Hepatocyte (in vitro differentiated cells): Measurements from ENCODE around the gene POLR2L.

ENCODE experiments used
- EZH2 ChIP-seq: fragments of 200-600 bp; sonication (generic); IDR thresholded peaks from 2 replicates; pipeline ENCODE4 v1.6.1; 2016; ENCODE audit warnings: antibody characterized with exemption, mild to moderate bottlenecking, borderline replicate concordance
- EZH2phosphoT487 ChIP-seq: fragments of 200-600 bp; sonication (generic); IDR thresholded peaks from one replicate; pipeline ENCODE4 v1.6.1; 2018; ENCODE audit warnings: antibody characterized with exemption, mild to moderate bottlenecking, low read depth, moderate library complexity; ENCODE audit not compliant: unreplicated experiment, severe bottlenecking
- TF ChIP-seq, protein P1 (sequence below): fragments of 200-600 bp; sonication (generic); IDR thresholded peaks from 2 replicates; pipeline ENCODE4 v1.5.1; 2016; ENCODE audit warnings: antibody characterized with exemption, mild to moderate bottlenecking; ENCODE audit not compliant: poor library complexity

DNA sequence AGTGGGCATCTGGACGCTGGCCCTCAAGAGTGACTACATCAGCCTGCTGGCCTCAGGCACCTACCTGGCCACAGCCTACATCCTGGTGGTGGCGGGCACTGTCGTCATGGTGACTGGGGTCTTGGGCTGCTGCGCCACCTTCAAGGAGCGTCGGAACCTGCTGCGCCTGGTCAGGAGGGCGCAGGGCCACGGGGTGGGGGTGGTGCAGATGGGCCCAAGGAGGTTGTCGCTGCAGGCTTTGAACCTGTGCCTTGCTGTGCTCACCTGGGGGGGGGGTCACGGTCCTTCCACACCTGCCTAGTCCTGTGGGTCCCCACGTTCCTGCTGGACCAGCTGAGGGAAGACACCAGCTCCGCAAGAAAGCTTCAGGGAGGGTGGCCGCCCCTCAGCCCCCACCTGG lies 6.1 kb downstream of the POLR2L start:
- TF ChIP-seq EZH2phosphoT487, result no peak
- TF ChIP-seq, protein P1, sequence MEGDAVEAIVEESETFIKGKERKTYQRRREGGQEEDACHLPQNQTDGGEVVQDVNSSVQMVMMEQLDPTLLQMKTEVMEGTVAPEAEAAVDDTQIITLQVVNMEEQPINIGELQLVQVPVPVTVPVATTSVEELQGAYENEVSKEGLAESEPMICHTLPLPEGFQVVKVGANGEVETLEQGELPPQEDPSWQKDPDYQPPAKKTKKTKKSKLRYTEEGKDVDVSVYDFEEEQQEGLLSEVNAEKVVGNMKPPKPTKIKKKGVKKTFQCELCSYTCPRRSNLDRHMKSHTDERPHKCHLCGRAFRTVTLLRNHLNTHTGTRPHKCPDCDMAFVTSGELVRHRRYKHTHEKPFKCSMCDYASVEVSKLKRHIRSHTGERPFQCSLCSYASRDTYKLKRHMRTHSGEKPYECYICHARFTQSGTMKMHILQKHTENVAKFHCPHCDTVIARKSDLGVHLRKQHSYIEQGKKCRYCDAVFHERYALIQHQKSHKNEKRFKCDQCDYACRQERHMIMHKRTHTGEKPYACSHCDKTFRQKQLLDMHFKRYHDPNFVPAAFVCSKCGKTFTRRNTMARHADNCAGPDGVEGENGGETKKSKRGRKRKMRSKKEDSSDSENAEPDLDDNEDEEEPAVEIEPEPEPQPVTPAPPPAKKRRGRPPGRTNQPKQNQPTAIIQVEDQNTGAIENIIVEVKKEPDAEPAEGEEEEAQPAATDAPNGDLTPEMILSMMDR, result no peak
- TF ChIP-seq EZH2, result no peak
